GM19467 (cell line): ENCODE results near the gene LGALS8.
"Not testable (repeated sequence)": the region's sequence is repeated elsewhere in the genome, so short reads cannot be mapped to it uniquely, and the experiment has no call there.

Experiments
- ATAC-seq: cut with Tn5 transposase; IDR thresholded peaks from one replicate; pipeline ENCODE4 v1.9.1; 2021; ENCODE audit warnings: mild to moderate bottlenecking, moderate library complexity; ENCODE audit not compliant: unreplicated experiment

Gene LGALS8

DNA sequence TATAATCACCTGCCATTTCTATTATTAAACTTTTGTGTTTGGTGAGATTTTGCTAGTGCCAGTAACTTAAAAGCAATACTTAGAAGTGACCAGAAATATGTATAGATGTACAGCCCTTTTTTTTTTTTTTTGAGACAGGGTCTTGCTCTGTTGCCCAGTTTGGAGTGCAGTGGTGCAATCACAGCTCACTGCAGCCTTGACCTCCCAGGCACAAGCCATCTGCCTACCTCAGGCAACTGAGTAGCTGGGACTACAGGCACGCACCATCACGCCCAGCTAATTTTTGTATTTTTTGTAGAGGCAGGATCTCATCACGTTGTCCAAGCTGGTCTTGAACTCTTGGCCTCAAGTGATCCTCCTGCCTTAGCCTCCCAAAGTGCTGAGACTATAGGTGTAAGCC, 56.6 kb downstream of the LGALS8 start:
- not testable (repeated sequence) for ATAC-seq

DNA sequence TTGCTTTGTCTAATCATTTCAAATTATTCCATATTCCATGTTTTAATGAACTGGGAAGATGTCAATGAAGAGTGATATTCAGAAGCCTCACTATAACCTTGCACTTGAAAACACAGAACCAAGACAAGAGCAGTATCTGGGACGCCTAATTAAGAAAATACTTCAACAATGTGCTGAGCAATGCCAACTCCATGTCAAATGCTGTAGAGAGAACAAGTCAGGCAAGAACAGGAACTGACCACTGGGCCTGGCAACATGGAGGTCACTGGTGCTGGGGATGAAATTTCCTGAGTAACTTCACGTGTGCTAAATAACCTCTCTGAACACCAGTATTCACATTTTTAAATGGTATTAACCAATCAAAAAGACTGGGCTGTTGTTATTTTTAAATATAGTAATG, 57.7 kb downstream of the LGALS8 start:
- ATAC-seq, result no peak

DNA sequence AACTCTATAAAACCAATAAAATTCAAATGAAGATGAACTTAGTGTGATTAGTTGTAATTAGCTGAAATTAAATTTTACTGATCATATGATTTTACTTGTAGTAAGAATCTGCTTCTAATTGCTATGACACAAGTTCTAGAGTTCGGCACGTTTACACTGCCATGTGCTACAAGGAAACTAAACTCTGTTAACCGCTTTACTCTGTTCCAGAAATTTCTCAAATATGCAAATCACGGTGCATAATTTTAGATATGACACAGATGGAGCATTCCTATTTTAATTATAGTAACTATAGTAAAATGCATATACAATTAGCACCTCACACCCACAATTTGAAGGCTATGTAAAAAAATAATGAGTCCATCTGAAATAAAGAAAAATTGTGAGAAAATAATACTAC, 65.7 kb downstream of the LGALS8 start:
- ATAC-seq, result no peak

DNA sequence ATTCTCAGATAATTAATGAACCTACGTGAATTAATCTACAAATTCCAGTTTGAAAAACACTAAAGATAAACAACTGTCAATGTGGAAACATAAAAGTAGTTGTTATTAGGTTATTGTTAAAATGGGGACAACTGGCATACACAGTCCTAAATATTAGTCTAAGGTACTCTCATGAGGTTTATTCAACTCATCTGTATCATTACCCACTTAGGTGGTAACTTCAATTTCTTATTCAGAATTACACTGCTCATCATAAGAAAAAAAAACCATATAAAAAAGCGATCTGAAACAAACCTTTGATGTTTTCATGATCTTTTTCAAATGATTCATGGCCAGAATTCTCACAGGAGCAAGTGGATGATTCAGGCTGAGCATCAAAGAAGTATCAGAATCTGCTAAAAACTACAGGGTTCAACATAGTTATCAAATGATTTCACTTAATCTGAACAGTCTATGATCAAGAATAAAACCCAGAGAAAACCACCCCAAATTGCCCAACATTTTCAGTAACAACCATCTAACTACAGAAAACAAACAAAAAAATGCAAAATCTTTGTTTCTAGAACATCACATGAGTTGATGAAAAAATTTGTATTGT, 66.9 kb downstream of the LGALS8 start:
- ATAC-seq, result no peak

DNA sequence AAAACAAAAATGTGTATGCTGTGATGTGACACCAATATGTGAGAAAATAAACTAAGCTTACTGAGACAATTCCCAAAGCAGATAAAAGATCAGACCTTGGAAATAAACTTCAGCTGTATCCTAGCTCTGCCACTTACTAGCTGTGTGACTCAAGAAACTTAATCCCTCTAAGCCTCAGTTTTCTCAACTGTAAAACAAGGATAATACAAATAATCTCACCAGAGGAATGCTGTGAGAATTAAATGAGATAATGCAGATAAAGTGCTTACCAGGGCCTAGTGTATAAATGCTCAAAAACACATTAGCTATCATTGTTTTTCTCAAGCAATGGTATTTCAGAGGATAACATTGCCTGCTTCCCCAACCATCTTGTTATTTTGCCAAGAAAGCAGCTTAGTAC, 78.4 kb downstream of the LGALS8 start:
- no peak for ATAC-seq
